GM13976 (cell line): ENCODE results near the gene RASSF10.

Experiments
- DNase-seq: peaks from one replicate; pipeline ENCODE4 v3.0.0; 2012; ENCODE audit warnings: low spot score
- in situ Hi-C: fragments of 300-500 bp; cut with MboI; formaldehyde crosslinking; loops from one replicate; pipeline ENCODE4 v1.12.0; 2022; ENCODE audit warnings: low sequenced_read_pairs, mixed read lengths, inconsistent platforms; ENCODE audit not compliant: unreplicated experiment
- TF ChIP-seq, protein P1 (sequence below): IDR thresholded peaks from 2 replicates; pipeline ENCODE4 v1.5.1; 2012; ENCODE audit warnings: borderline replicate concordance, mild to moderate bottlenecking; ENCODE audit not compliant: insufficient read depth; ENCODE audit errors: extremely low read depth, missing control alignments, control extremely low read depth

The RASSF10 gene

DNA sequence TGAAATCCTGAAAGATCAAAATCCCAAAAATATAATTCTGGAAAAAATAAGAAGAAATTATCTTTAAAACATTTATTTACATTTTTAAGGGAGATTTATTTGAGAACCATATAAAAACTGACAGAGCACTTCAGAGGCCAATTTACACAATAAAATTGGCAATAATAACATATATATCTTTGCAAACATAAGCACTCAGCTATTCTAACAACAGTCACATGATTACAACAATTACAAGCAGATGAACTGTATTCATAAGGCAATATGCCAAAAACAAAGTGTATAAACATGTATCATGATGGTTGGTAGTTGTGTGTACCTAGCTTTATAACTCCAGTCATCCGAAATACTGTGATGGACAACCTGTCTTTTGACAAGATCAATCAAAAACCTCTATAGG is 17.7 kb upstream of the RASSF10 start:
- TF ChIP-seq, protein P1, sequence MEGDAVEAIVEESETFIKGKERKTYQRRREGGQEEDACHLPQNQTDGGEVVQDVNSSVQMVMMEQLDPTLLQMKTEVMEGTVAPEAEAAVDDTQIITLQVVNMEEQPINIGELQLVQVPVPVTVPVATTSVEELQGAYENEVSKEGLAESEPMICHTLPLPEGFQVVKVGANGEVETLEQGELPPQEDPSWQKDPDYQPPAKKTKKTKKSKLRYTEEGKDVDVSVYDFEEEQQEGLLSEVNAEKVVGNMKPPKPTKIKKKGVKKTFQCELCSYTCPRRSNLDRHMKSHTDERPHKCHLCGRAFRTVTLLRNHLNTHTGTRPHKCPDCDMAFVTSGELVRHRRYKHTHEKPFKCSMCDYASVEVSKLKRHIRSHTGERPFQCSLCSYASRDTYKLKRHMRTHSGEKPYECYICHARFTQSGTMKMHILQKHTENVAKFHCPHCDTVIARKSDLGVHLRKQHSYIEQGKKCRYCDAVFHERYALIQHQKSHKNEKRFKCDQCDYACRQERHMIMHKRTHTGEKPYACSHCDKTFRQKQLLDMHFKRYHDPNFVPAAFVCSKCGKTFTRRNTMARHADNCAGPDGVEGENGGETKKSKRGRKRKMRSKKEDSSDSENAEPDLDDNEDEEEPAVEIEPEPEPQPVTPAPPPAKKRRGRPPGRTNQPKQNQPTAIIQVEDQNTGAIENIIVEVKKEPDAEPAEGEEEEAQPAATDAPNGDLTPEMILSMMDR = no peak
- in situ Hi-C loops = no loop called here

DNA sequence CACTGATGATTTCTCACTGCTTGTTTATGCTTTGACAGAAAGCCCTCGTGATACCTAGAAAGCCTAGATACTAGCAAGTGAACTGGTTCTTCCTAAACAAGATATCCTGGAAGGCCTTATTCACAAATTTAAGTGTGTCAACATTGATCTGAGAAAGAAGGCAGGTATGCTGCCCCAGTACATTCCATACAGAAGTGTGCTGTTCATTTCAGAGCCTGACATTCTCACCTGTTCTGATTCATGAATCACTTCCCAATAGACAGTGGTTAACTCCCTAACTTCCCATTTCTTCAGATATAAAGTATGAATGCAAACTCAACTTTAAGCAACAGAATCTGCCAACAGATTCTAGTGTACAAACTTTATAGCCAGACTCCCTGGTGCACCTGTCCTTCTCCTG is 15.5 kb upstream of the RASSF10 start:
- in situ Hi-C loops = no loop called here
- DNase-seq = no peak
- TF ChIP-seq, protein P1 = no peak

More for the DNA sequence above, 17.7 kb upstream of the RASSF10 start:
- no peak for DNase-seq

DNA sequence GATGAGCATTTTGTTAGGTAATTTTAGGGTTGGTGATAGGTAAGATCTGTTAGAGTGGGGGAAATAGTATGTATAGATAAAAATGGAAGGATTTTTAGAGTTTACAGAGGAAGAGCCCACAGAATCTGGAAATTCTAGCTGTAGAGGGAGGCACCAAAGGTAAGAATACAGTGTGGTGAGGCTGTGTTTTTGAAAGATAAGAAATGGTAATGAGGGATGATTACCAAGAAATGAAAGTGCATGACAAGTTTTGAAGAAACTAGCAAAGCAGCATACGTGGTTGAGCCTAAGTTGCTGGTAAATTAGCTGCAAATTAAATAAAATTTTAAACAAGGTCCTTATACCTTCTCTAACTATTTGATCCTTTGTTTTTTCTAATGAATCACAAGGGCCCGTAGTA is 14.6 kb upstream of the RASSF10 start:
- in situ Hi-C loops = no loop called here
- no peak for DNase-seq
- TF ChIP-seq, protein P1 = no peak

DNA sequence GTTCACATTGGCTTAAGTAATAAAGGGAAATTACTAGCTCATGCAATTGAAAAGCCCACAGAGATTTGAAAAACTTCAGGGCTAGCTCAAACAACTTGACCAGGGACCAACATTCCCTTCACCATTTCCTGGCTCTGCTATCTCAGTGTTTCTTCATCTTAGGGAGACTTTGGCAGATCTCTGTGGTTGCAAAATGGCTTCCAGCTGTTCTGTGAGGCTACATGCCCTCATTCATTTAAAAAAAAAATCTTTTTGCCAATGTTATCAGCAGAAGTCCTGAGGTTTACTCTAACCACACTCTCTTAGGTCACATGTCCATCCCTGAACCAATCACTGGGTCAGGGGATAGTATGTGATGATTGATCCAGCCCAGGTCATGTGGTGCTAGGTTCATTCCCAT is 13.9 kb upstream of the RASSF10 start:
- no peak for DNase-seq
- in situ Hi-C loops = no loop called here
- TF ChIP-seq, protein P1 = no peak

DNA sequence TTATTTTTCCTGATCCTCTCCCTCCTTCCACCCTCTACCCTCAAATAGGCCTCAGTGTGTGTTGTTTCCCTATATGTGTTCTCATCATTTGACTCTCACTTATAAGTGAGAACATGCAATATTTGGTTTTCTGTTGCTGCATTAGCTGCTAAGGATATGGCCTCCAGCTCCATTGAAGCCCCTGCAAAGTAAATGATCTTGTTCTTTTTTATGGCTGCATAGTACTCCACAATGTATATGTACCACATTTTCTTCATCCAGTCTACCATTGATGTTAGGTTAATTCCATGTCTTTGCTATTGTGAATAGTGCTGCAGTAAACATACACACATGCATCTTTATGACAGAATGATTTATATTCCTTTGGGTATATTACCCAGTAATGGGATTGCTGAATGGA is 13.3 kb upstream of the RASSF10 start:
- DNase-seq = no peak
- in situ Hi-C loops = no loop called here
- TF ChIP-seq, protein P1 = no peak

DNA sequence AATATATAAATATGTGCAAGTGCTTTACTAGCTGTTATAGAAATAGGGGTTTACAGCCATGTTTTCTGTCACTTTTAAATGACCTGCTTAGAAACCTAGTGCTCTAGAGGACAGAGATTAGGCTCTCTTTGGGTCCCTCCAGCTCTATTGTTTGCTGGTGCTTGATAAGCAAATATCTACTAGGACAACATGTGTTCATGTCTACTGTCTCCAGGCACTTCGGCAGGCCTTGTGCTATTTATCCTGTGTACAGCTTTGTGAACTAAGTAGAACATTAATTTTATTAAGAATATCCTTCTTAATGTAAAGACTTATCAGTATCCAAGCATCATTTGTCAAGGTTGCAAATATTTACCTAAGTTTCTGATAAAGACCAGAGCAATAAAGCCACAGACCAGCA is 11.9 kb upstream of the RASSF10 start:
- in situ Hi-C loops = no loop called here
- no peak for DNase-seq
- TF ChIP-seq, protein P1 = no peak

DNA sequence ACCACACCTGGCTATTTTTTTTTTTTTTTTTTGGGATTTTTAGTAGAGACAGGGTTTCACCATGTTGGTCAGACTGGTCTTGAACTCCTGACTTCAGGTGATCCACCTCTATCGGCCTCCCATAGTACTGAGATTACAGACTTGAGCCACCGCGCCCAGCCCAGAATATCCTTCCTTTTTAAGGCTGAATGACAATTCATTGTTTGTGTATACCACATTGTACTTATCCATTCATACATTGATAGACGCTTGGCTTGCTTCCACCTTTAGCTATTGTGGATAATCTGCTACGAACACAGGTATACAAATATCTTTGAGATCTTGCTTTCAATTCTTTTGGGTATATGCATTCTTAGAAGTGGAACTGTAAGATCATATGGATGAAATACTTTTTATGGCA is 10.8 kb upstream of the RASSF10 start:
- no peak for DNase-seq
- TF ChIP-seq, protein P1 = no peak
- in situ Hi-C loops = no loop called here
